H1 (cell line): Measurements from ENCODE around the gene RBM10. TPM values are rescaled to one million over a fixed set of nuclear protein-coding genes. Genes with fewer than 3 reads are reported as not detected.

Source experiments
- E2F6 ChIP-seq: IDR thresholded peaks from 2 replicates; pipeline ENCODE4 v1.6.1; 2012; ENCODE audit warnings: inconsistent platforms
- polyA plus RNA-seq, 7 experiments: library from polyadenylated mRNA; depleted of rRNA in 3 of 7; stranded (reverse) in 5 of 7; unstranded in 2 of 7; fragments of >200 nt in 5 of 7; fragments of 200-250 nt in 2 of 7; gene quantifications; 1 replicate in 5 of 7; 2 replicates in 1 of 7; 4 replicates in 1 of 7; pipeline versions ENCODE4 v1.2.1 to v1.2.3, GENCODE V29; 2011 to 2013; ENCODE audit warnings: missing spikeins in 2 of 7, mixed read lengths in 2 of 7
- total RNA-seq: library from RNA; stranded (reverse); fragmentation: NEBNext Ultra II Directional; extraction: Animal tissue kit (Norgen Biotek cat#: 25700); gene quantifications from 2 replicates; pipeline ENCODE4 v1.2.1, GENCODE V29; 2021

Gene RBM10
- total and polyA plus RNA-seq, 2 of the 8 experiments (the other 6 are each of a cell fraction or from before 2014, with no cell fraction given), result 35.7 to 64.0 TPM

- TF ChIP-seq E2F6, result no peak
- TF ChIP-seq, all 59 proteins: peak for 0
Measured at GRCh38 chrX:47191806-47192401, 46.9 kb downstream of the RBM10 start (continued).
